ENCODE data around the gene ZMYND8.

Gene ZMYND8

DNA sequence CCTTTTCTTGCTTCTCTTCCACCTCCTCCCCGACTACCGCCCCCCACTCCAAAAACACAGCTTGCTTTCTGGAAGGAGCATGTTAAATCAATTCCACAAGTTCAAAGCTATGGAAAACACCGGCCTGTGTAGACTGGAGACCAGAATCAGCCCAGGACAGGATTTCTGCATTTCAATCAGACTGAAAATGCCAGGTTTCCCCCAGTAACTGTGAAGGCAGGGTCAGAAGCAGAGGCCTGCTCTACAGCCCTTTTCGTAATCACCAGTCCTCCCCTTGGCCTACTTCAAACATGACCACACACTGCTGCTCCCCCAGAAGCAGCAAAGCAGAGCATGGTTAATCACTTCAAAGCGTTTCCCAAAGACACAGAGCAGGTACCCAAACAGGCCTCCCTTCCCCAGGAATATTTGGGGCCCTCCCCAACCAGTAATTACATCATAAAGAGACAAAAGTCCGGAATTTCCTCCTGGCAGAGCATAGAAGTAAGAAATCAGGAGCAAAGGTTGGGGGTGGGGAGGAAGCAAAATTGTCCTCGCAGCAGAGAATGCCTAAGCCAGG is 38.4 kb downstream of the ZMYND8 start:
- ChIA-PET CTCF (interaction anchor here (1.2 to 3.2 kb wide), 4 partner anchors 66 to 303 kb away, joined by 3 to 14 read pairs (median 4); no protein-coding TSS in a partner anchor), POLR2A (no interaction called here)
- DNase-seq (ENCODE audit: extremely low spot score) = no peak
- TF ChIP-seq, protein P1, sequence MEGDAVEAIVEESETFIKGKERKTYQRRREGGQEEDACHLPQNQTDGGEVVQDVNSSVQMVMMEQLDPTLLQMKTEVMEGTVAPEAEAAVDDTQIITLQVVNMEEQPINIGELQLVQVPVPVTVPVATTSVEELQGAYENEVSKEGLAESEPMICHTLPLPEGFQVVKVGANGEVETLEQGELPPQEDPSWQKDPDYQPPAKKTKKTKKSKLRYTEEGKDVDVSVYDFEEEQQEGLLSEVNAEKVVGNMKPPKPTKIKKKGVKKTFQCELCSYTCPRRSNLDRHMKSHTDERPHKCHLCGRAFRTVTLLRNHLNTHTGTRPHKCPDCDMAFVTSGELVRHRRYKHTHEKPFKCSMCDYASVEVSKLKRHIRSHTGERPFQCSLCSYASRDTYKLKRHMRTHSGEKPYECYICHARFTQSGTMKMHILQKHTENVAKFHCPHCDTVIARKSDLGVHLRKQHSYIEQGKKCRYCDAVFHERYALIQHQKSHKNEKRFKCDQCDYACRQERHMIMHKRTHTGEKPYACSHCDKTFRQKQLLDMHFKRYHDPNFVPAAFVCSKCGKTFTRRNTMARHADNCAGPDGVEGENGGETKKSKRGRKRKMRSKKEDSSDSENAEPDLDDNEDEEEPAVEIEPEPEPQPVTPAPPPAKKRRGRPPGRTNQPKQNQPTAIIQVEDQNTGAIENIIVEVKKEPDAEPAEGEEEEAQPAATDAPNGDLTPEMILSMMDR (IDR thresholded peaks at IDR 0.05; ENCODE audit: control extremely low read depth, extremely low read depth, low read depth, missing control alignments) = no peak

DNA sequence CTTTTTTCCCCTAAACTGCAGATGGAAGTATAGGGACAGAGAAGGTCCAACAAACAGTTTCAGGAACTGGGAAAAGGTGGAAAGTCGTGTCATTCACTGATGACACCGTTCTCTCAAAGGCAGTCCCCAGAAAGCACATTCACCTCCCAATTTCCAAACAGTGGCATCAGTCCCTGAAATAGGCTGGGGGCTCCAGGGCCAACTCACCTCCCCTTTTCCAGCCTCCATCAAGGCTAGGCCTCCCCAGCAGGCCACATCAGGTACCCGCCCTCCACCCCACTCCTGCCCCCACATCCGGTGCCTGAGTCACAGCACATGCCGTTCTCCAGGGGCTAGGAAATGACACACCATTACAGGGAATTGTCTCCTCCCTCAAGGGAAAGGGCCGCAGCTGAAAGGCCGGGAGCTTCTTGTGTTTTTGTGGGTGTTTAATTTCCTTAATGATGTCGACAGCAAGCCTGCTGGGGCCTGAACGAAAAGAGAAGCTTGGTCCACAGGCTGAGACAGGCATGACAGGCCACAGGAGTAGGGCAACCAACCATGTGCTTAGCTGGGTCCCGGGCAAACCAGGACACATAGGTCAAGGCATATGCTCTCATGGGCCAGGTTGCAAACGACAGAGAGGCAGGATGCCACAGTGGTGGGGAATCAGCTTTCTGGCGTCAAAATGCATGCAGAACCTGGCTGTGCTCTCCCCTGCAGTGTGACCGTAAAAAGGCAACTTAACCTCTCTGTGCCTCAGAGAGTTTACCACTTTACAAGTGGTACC is 39.2 kb downstream of the ZMYND8 start:
- TF ChIP-seq, protein P1 (IDR thresholded peaks at IDR 0.05; ENCODE audit: control extremely low read depth, extremely low read depth, low read depth, missing control alignments) = no peak
- ChIA-PET CTCF (interaction anchor here (1.2 to 3.2 kb wide), 5 partner anchors 12 to 303 kb away, joined by 3 to 14 read pairs (median 4); no protein-coding TSS in a partner anchor), POLR2A (no interaction called here)
- DNase-seq (ENCODE audit: extremely low spot score) = no peak

DNA sequence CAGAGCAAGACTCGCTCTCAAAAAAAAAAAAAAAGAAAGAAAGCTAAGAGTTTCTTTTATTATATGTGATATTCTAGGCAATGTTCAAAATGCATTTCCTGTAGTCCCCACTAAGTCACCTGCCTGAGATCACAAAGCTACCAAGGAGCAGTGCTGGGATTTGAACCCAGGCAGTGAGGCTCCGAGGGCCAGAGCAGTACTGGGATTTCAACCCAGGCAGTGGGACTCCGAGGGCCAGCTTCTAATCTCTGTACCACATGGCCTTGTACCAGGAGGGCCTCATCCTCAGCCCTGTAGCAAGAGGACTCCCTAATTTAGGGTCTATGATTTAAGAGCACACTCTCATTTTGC is 39.7 kb downstream of the ZMYND8 start:
- no peak for DNase-seq (ENCODE audit: extremely low spot score)
- TF ChIP-seq, protein P1 (IDR thresholded peaks at IDR 0.05; ENCODE audit: control extremely low read depth, extremely low read depth, low read depth, missing control alignments) = no peak
- ChIA-PET POLR2A (no interaction called here), CTCF (interaction anchor here (0.8 to 3.2 kb wide), 6 partner anchors 13 to 304 kb away, joined by 3 to 14 read pairs (median 4); no protein-coding TSS in a partner anchor)

DNA sequence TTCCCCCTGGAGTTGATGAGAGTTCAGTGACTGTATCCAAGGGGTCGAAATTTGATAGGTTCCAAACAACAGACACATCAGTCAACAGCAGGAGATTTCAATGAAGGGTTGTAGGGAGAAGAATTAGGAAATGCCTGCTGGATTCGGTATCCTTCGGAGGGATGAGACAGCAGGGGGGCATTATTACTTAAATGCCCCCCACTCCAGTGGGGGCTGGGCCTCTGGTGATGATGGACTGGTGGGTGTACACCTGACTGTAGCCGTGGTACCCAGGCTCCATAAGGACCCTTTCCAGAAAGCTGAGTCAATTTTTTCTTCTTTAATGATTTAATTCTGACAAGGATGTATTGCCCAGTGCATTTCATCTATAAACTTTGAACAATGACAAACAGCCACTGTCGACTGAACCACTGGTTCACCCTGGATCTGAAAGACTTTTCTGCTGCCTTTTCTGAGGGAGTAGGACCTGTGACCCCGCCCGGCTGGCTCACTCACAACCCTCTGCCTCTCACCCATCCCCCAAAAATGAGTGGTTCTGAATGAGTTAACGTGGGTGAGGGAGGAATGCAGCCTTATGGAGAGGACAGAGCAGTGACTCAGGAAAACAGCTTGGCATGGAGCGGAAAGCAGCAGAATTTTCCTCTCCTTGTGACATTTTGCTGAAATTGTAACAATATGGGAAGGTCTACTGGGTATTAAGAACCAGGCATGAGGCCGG is 41.0 kb downstream of the ZMYND8 start:
- POLR2A ChIA-PET = no interaction called here
- TF ChIP-seq, protein P1 (IDR thresholded peaks at IDR 0.05; ENCODE audit: control extremely low read depth, extremely low read depth, low read depth, missing control alignments) = no peak
- CTCF ChIA-PET = interaction anchor here (1.2 to 3.2 kb wide), 3 partner anchors 14 to 69 kb away, joined by 3 to 14 read pairs (median 6); no protein-coding TSS in a partner anchor
- DNase-seq (ENCODE audit: extremely low spot score) = no peak

DNA sequence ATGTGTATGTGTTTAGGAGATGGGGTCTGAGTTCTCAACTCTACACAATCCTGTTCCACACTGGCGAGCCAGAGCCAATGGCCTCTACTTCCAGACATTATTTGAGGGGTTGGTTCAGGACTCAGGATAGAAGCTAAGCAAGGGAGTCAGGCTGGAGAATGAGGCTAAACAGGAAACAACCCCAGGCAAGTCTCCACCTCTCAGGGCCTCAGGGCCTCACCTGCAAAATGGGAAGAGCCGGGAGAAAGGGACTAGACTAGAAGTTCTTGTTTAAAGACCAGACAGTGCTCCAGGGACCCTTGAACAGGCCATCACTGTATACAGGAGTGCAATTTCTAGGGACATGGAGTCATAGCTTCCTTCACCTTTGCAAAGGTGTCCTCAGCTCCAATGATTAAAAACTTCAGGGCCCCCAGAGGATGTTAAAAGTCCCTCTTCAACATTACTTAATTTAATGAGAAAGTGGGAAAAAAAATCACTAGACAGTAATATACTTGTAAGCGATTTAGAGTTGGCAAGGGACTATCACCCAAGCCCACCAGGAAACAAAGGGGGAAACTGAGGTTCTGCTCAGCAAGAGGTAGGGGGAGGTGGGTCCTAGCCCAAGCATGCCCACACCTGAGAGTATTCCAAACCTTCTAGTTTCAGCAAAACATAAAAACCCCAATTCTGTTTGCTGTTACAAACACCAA is 41.7 kb downstream of the ZMYND8 start:
- no peak for DNase-seq (ENCODE audit: extremely low spot score)
- ChIA-PET POLR2A (no interaction called here), CTCF (interaction anchor here (1.2 kb wide), 1 partner anchor 42 kb away, joined by 3 read pairs; no protein-coding TSS in a partner anchor)
- TF ChIP-seq, protein P1 (IDR thresholded peaks at IDR 0.05; ENCODE audit: control extremely low read depth, extremely low read depth, low read depth, missing control alignments) = no peak
